Middle frontal gyrus (tissue), 1 donor: ENCODE data around the gene FTO.

ENCODE experiments used
- DNase-seq: peaks from one replicate; pipeline ENCODE4 v3.0.0-alpha.2; 2015; ENCODE audit warnings: low spot score; ENCODE audit errors: extremely low spot score

Gene FTO

DNA sequence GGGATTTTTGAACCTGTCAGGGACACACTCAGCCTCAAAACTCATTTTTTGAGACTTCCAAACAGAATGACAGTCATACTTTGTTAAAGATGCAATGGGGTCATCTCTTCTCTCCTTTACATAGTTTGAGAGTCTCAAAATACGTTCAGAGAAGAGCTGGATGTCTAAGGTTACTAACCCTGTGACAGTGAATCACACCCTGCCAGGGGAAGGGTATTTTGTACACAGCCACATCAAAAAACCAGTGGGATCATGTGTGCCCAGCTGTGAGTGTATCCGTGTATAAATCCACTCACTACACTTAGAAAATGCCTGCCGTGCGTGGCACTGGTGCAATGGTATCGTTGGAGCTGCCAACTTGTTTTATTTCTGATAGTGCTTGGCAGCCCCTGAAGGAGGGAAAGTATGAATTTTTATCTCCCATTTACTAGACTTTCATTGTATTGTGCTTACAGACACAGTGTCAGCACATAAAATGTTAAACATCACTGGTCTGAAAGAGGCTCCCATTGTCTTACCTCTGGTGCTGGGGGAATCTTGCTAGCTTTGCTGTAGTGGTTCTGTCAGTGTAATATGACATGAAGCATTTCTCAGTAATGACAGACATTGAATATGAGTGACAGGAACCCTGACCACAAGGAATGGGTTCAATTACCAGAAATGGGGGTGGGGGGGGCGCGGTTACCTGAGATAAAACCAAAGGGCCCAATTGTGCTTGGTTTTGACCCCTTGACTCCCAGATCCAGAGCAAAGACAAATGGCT lies 256.3 kb downstream of the FTO start:
- DNase-seq = no peak

DNA sequence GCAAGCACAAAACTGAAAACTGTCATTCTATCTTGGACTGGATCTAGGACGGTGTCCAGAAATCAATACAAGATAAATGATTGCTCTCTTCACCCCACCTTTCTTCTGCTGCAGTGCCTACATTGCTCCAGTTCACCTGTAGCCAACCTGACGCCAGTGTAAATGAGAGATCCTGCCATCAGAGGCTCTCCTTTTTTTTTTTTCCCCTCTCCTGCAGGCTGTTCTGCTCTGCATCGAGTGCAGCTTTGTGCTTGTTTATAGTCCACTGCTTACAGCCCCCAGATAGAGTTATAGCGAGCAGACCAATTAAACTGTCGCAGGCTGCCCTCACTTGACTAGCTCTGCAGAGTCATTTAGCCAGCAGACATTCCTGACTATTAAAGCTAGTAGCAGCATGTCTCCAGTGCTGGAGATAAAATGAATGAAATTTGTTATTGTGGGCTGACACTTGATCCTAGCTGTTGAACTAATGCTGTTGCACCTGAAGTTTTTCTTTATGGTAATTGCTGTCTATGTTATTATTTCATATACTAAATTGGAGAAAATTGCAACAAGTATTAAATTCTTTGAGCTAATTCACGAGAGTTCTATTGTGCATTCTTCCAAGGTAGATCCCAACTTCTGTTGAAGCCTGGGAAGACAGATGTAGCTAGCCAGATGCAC lies 257.1 kb downstream of the FTO start:
- no peak for DNase-seq

- no peak for DNase-seq
These were observed 258.1 kb downstream of the FTO start for GRCh38 chr16:53962041-53962440.

DNA sequence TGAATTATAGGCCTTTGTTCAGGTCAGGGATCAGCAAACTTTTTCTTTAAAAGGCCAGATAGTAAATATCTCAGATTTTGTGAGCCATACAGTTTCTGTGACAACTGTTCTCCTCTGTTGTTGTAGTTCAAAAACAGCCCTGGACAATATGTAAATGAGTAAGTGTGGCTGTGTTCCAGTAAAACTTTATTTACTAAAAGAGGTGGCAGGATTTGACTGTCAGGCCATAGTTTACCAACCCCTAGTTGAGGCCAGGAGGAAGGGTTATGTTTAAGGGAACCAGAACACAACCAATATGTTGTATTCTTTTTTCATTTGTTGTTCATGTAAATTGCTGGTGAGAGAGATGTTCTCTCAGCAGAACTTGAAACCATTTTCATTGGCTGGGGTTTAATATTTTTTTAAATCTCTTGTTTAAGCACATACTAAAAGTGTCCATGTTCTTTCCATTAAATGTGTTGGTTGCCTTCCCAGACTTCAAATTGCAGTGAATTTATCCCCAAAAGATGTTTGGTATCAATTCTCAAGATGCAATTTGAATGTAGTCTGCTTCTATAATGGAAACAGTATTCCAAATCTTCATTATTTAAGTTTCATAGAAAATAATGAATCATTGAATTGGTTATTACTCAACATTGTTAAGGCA lies 260.3 kb downstream of the FTO start:
- DNase-seq = no peak

GRCh38 chr16:53966821-53967571 lies 263.0 kb downstream of the FTO start:
- DNase-seq = no peak

DNA sequence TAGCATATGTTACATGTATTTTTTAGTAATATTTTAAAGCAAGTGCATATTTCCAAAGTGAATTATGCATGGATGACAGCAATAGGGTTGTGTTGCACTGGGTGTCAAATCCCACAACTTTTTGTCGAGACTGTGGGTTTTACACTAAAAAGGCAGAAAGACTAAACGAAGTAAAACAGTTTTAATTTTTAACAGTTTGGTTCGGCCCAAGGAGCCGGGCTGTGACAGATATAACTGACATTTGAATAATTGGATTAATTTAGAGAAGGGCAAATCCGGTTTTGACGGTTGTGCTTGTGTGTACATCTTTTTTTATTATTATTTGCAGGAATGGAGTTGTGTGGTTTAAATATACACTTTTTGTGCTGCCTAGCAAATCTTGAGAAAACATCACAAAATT lies 263.6 kb downstream of the FTO start:
- DNase-seq = no peak

- no peak for DNase-seq
These were observed 264.5 kb downstream of the FTO start for GRCh38 chr16:53968454-53968853.

GRCh38 chr16:53968896-53969295 lies 264.9 kb downstream of the FTO start:
- DNase-seq = no peak

DNA sequence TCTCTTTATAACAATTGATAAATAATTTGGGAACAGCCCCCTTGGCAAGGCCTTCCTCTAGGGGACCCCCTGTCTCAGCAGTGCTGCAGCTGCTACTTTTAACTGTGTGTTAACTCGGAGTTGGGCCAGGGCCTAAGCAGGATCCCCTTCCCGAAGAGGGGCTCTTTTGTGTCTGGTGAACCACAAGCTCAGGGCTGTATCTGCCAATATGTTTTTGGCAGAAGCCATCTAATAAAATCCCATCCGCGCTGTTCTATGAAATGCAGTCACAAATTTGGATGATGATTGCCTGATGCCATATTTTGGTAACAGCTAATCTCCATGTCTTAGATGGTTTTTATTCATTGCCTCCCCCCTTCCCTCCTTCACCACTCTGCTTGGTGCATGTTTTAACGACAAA lies 267.7 kb downstream of the FTO start:
- DNase-seq = no peak

GRCh38 chr16:53973021-53973420 lies 269.1 kb downstream of the FTO start:
- no peak for DNase-seq

- DNase-seq = no peak
These were observed 270.6 kb downstream of the FTO start for GRCh38 chr16:53974484-53975080.

GRCh38 chr16:53980675-53981074 lies 276.7 kb downstream of the FTO start:
- no peak for DNase-seq

DNA sequence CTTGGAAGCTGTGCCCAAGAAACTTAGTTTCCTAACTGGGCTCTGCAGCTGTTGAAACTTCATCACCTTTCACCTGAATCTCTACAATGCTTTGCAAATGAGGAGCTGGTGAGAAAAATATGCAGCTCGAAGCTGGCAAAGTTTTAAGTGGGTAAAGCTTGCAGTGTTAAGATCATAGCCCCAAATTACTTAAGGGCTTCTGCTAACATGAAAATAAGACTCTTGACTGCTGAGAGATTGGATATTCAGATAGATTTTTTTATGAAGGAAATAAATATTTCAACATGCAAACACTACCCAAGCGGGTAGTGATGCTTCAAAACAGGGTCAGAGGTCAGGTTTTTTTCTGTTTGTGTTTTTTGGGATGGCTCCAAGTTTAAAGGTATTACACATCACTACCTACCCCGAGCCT lies 278.7 kb downstream of the FTO start:
- no peak for DNase-seq

- DNase-seq = no peak
These were observed 281.0 kb downstream of the FTO start for GRCh38 chr16:53984936-53985335.

DNA sequence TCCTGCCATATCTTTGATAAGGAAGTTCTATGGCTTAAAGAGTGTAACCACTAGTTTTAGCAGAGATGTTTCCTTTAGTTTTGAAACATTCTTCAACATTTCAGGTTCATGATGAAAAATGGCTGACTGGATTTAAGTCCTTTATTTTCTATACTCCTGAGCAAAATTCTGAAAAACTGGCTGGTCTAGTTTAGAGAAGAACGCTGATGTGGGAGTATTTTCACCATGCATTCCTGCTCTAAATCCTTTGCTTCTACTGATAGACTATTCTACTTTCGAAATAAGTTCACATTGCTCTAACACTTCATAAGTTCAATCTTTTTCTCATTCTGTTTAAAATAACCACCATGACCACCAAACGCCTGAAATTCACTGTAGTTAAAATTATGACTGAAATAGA lies 281.9 kb downstream of the FTO start:
- no peak for DNase-seq

GRCh38 chr16:53986793-53987192 lies 282.8 kb downstream of the FTO start:
- DNase-seq = no peak

GRCh38 chr16:53988136-53988535 lies 284.2 kb downstream of the FTO start:
- no peak for DNase-seq

- DNase-seq = no peak
These were observed 285.6 kb downstream of the FTO start for GRCh38 chr16:53989597-53989996.

GRCh38 chr16:53991754-53992378 lies 287.9 kb downstream of the FTO start:
- no peak for DNase-seq

DNA sequence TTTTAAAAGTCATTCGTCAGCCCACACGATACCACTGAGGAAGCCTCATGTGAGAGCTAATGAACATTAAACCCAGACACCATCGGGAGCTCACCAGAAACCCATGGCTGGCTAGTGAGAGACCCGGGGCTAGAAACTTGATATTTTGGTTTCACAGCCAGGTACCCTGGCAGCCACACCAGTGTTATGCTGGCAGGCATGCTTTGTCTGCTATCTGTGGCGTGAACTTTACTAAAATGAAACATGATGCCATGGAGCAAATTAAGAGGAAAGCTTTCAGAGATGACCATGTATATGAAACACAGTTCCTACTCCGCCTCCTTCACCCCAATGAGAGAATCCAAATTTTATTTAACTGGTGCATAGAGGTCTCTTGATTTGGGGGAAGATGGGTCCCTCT lies 291.4 kb downstream of the FTO start:
- DNase-seq = no peak

DNA sequence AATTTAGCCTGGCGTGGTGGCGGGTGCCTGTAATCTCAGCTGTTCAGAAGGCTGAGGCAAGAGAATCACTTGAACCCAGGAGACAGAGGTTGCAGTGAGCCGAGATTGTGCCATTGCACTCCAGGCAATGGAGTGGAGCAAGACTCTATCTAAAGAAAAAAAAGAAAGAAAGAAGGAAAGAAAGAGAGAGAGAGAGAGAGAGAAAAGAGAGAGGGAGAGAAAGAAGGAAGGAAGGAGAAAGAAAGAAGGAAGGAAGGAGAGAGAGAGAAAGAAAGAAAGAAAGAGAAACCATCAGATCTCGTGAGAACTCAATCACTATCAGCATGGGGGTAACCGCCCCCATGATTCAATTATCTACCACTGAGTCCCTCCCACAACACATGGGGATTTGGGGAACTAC lies 293.0 kb downstream of the FTO start:
- DNase-seq = no peak
